Left ventricle myocardium superior (tissue), 1 donor: ENCODE measurements around the gene AOPEP. TPM values are rescaled to one million over a fixed set of nuclear protein-coding genes. Genes with fewer than 3 reads are reported as not detected.

Experiments
- ATAC-seq: fragments of 200-7000 bp; cut with Tn5 transposase; one replicate; pipeline ENCODE4 v1.9.1; 2020; ENCODE audit warnings: mild to moderate bottlenecking, moderate library complexity
- DNase-seq: peaks from one replicate; pipeline ENCODE4 v3.0.0-alpha.2; 2020
- intact Hi-C: fragments of 100-400 bp; cut with micrococcal nuclease; formaldehyde crosslinking; loops from one replicate; pipeline ENCODE4 v1.11.0; 2022
- total RNA-seq: library from RNA; stranded (reverse); fragmentation: NEBNext Ultra II Directional; extraction: Animal tissue kit (Norgen Biotek cat#: 25700); gene quantifications from one replicate; pipeline ENCODE4 v1.2.1, GENCODE V29; 2021
- donor health status: DM: no; HTN: yes; CAD: no; lungs with severe emphysema.

Gene AOPEP
- total RNA-seq, 1 donor from 2014 or later = 161 TPM

DNA sequence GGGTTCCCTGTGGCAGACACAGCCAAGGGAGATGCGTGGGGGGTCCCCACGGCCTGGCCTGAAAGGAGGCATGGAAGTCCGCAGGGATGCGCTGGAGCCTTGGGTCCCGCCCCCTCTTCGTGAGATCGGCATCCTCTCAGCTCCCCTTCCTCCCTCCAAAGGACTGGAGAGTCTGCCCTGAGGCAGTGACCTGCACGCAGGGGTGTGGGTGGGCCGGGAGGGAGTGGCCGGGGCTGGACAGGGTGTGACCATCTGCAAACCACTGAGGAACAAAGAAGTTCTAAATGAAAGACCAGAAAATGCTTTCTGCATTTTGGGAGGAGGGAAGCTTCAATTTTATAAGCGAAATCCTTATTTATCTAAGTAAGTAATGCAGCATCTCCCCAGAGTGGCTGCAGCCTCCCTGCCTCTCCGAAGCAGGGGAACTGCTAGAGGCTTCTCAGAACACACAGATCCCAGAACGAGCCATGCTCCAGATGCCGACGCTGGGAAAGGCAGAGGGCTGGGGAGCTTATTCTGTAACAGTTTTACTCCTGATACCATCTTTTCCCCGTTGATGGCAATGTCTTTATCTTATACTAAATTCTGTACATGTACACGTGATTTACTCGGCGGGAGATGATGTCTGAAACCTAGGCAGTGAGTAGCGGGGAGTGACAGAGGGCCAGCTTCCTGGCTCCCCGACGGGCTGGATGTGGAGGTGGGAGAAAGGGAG lies 369.3 kb downstream of the AOPEP start:
- no peak for DNase-seq
- intact Hi-C loops = no loop called here
- no peak for ATAC-seq

DNA sequence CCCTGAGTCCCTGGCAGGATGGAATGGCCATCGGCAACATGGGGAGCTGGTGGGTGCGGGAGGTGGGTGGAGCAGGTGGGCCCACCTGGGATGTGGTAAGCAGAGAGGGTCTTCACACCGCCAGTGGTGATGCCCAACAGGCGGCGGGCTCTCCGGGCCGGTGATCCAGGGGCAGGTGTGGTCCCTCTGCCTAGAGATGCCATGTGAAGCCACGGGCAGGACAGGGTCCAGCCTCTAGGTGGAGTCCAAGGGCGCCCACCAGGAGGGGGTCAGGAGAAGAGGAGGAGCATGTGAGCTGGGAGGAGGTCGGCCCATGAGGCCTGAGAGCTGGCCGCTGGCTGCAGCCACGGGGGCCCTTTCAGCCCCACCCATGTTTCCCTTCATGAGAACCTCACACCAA lies 369.9 kb downstream of the AOPEP start:
- no peak for ATAC-seq
- intact Hi-C loops = no loop called here
- no peak for DNase-seq

- intact Hi-C loops = no loop called here
- DNase-seq (no peak), ATAC-seq (no peak)
These were observed 370.3 kb downstream of the AOPEP start for GRCh38 chr9:95096807-95097206.

- DNase-seq = no peak
These were observed 370.8 kb downstream of the AOPEP start for GRCh38 chr9:95097279-95097678.

DNA sequence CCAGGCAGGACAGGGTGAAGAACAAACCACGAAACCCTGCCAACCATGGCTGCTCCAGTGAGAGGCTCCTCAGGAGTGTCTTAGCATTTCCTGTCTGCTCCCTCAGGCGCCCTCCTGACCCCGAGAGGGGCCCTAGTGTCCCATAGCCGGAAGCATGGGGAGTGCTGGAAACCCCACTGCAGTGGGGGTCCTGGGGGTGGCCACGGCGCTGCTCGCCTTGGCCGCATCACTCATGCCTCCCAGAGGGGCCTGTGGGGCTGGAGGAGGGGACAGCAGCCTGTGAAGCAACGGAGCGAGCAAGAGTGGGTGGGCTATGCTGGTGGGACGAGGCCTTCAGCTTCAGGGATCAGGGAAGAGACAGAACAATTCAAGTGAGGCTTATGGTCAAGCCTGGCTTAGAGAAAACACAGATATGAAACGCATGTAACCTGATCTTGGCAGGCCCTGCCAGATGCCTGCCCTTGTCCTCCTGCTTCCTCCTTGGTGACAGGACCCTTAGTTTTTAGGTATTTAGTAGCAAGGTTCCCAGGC lies 372.0 kb downstream of the AOPEP start:
- DNase-seq (no peak), ATAC-seq (no peak)
- intact Hi-C loops = no loop called here

More at GRCh38 chr9:95097279-95097678, 370.8 kb downstream of the AOPEP start:
- ATAC-seq = no peak
- intact Hi-C loops = no loop called here

- intact Hi-C loops = no loop called here
- ATAC-seq (no peak), DNase-seq (no peak)
These were observed 373.0 kb downstream of the AOPEP start for GRCh38 chr9:95099321-95100070.

- DNase-seq (no peak), ATAC-seq (no peak)
- intact Hi-C loops = no loop called here
These were observed 373.6 kb downstream of the AOPEP start for GRCh38 chr9:95100071-95100627.

DNA sequence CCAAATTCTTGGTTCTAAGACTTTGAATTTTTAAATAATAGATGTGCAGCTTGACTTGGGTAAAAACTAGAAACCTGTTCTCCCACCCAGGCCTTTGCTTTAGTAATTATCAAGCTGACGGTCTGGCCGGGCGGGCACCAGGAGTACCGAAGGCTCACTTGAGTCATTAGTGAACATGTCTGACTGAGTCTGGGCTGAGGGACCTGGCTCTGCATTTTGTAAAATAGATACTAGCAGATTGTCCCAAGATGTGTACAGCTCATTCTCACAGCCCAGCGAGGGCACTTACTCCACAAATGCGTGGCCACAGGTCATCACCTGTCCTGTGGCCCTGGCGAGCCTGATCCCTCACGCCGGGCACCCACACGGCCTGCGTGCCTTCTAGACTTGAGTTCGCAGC lies 374.8 kb downstream of the AOPEP start:
- intact Hi-C loops = no loop called here
- ATAC-seq = no peak
- no peak for DNase-seq

DNA sequence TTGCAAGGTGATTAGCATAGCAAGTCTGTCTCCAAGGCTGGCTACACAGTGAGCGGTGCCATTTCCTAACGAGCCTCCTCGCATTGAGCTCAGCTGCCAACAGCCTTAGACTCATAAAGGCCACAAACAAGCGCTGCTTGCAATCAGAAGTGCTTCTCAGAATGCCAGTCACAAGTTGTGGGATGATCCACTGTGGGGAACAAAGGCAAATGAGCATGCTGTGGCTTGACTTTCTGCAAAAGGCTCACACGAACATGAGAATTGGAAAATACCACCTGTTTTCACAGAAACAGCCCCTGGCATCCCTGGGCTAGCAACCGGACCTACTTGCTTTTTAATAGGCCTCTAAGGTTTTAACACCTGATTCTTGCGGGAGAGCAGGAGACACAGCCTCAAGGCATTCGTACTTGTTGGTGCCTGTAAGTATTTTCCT lies 375.5 kb downstream of the AOPEP start:
- no peak for DNase-seq
- ATAC-seq = peak; percentile 7

DNA sequence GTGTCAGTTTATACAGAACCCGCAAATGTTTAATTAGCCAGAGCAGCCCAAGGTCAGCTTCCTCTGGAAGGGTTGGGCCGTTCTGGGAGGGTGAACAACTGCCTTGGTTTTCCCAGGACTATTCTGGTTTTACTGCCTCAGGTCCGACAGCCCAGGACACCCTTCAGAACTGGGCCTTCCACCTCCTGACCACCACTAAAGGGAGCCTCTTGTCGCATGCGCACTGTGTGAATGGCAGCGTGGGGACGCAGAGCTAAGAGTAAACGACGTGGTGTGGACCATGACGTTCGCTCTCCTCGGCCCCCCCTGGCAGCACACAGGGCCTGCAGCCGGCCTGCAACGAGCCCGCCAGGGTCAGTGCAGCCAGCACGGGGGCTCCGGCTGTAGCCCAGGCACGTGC lies 376.1 kb downstream of the AOPEP start:
- ATAC-seq = no peak
- intact Hi-C loops = no loop called here
- DNase-seq = no peak

More for the DNA sequence above, 375.5 kb downstream of the AOPEP start:
- intact Hi-C loops = no loop called here

DNA sequence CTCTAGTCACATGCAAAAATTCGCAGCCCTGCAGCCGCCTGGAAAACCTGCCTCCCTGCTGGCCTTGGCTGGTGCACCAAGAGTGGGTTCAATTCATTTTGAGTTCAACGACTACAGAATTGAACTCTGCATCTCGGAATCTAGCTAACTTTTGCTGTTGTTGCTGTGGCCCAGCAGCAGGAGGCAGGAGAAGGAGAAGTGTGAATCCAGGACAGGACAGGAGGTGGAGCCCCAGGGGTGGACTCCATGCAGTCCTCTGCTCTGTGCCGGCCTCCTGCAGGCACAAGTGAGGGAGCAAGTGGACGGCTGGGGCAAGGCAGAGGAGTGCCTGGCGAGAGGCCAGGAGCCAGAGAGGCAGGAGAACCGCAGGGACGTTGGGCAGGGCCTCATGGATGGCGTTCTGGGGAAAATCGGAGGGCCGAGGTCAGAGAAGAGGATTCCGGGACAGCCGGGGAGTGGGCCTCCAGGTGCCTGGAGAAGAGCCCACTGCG lies 376.8 kb downstream of the AOPEP start:
- DNase-seq = peak; percentile 75
- ATAC-seq = peak; percentile 41
- intact Hi-C loops = no loop called here

DNA sequence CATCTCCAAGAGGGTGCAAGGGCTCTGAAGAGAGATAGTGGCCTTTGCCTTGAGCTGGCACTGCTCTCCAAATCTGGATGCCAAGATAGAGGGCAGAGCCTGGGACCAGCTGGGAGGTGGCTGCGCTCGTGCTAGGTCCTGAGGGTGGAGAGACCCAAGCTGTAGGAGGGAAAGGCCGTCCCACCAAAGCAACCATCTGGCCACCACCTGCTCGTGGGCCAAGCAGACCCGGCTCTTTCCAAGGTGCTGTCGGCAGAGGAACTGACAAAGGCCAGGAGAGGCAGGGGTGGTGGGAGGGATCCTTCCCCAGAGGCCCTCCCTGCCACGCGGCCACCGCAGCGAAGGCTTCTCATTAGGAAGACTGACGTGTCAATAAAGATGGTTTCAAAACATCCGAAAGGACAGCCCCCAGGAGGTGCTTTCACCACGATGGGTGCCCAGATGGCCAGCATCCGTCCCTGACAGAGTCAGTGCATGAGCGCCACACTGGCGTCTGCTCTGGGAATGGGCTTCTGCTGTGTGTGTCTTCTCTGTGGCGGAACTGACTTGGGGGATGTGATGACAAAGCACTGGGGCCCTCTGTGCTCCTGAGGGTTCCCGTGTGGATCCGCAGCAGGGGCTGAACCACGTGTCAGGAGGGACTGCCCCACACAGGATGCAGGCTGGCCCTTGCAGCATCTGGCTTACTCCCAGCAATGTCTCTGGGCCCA lies 377.5 kb downstream of the AOPEP start:
- intact Hi-C loops = no loop called here
- ATAC-seq = peak; percentile 44
- DNase-seq = peak; percentile 51

DNA sequence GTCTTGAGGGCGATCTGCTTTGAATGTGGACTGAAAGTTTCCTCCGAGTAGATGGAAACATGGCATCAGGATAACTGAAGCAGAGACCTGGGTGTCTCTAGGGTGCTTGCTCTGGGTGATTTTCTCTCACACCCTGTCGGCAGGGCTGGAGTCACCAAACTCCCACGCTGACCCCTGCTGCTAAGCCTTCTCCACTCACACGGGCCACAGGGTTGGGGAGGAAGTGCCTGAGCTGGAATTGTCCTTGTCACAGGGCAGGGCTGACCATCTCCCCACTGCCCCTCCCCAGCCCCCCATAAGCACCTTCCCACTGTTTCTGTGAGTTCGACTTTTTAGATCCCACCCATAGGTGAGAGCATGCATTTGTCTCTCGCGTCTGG lies 378.1 kb downstream of the AOPEP start:
- ATAC-seq (peak; percentile 5), DNase-seq (no peak)
- intact Hi-C loops = no loop called here

GRCh38 chr9:95104980-95105379 lies 378.5 kb downstream of the AOPEP start:
- peak; percentile 10 for ATAC-seq
- no peak for DNase-seq
- intact Hi-C loops = no loop called here

GRCh38 chr9:95105519-95106287 lies 379.2 kb downstream of the AOPEP start:
- intact Hi-C loops = no loop called here
- ATAC-seq (no peak), DNase-seq (no peak)

DNA sequence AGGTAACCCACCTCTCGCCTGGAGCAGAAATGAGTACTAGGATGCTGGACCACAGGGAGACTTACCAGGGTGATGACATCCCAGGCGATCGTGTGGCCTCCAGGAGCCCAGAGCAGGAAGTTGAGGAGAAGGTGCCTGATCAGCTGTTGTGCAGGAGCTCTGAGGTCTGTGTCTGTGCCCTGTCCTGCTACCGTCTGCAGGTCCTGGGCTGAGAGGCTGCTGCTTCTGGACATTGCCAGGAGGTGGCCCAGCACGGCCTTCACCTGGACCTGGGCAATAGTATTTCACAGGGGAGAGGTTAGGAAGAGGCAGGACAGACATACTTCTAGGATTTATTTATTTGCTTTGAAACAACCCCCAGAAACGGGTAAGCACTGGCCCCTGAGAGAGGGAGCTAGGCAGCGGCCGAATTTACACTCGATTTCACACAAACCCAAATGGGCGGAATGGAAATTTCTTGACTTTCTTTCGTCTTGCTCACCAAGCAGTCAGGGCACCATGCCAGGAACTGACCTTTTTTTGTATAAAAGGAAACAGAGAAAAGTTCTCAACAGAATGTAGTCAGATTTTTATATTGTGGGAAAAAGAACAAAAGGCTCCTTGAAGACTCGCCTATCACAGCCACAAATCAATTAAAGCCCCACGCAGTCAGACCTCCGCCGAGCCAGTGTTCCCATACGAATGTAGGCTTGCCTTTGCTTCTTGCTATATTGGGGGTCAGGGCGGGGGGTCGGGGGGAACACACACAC lies 380.7 kb downstream of the AOPEP start:
- DNase-seq = no peak
- intact Hi-C loops = no loop called here
- ATAC-seq = no peak

DNA sequence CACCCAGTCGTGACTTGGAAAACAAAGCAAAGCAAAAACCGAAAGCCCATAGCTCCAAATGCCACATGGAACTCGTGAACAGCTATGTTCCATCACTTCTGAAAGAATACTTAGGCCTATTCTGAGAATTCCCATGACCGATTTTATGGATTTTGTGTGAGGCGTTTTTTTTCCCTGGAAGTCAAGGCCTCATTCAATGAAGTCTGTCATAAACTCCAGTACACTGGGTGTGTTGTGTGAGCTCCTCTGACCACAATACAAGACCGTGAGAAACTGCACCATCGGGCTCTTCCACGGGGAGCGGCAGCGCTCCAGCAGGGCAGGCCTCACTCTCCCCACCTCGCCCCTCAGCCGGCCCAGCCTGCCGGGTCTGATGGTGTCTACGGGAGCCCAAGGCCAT lies 381.5 kb downstream of the AOPEP start:
- DNase-seq = no peak
- ATAC-seq = no peak
- intact Hi-C loops = no loop called here

- DNase-seq (no peak), ATAC-seq (no peak)
- intact Hi-C loops = no loop called here
These were observed 382.3 kb downstream of the AOPEP start for GRCh38 chr9:95108777-95109176.
